GM18511 (cell line): ENCODE results near the gene ABCB9.
"Not testable (repeated sequence)": the region's sequence is repeated elsewhere in the genome, so short reads cannot be mapped to it uniquely, and the experiment has no call there.

ENCODE experiments used
- ATAC-seq: cut with Tn5 transposase; IDR thresholded peaks from one replicate; pipeline ENCODE4 v1.9.1; 2021; ENCODE audit warnings: mild to moderate bottlenecking, moderate library complexity; ENCODE audit not compliant: unreplicated experiment

ABCB9 gene

DNA sequence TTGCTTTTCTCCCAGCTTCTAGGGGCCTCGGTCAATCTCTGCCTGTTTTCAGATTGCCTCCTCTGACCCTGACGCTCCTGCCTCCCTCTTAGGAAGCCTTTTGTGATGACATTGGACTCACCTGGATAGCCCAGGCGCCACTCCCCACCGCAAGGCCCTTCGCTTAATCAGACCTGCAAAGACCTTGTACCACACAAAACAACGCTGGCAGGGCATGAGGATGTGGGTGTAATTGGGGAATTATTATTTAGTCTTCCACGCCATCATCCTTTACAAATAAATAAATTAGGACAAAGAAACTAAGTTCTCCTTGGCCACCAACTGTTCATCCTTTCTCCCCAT lies 62.6 kb downstream of the ABCB9 start:
- ATAC-seq: no peak

DNA sequence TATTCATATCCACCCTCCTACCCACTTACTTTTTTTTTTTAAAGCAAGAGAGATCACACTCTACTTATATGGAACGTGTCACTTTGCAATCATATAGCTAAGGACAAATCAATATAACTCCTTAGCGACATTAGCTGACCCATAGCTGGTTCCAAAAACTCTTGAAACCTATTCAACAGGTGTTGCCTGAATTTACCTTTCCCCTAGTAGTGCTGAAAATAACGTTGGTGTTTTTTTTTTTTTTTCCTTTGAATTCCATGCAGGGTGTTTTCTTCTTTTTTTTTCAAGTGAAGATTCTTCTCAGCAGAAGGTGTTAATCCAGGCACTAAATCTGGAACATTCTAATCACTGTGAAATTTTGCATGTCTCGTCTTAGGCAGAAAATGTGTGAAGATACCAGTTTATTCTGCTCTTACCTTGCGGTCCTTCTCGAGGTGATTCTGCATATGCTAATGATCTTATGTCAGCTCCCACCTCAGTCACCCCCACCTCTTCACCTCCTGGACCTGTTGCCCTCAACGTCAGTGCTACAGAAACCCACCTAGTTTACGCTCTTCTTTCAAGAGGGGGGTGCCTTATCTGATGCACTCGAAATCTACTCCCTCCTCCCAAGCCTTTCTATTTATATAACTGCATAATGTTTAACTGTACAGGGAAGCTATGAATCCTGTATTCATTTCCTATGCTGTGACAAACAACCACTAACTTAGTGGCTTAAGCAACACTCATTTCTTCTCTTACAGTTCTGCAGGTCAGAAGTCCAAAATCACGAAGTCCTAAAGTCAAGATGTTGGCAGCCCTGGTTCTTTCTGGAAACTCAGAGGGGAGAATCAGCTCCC lies 63.2 kb downstream of the ABCB9 start:
- no peak for ATAC-seq

DNA sequence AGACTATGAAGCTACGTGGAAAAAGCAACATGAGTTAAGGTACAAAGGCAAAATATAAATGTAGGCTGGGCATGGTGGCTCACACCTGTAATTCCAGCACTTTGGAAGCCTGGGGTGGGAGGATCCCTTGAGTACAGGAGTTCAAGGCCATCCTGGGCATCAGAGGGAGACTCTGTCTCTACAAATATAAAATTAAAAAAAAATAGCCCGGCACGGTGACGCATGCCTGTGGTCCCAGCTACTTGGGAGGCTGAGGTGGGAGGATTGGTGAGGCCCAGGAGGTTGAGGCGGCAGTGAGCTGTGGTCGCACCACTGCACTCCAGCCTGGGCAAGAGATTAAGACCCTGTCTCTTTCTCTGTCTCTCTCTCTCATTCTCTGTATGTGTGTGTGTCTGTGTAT lies 66.4 kb downstream of the ABCB9 start:
- no peak for ATAC-seq

DNA sequence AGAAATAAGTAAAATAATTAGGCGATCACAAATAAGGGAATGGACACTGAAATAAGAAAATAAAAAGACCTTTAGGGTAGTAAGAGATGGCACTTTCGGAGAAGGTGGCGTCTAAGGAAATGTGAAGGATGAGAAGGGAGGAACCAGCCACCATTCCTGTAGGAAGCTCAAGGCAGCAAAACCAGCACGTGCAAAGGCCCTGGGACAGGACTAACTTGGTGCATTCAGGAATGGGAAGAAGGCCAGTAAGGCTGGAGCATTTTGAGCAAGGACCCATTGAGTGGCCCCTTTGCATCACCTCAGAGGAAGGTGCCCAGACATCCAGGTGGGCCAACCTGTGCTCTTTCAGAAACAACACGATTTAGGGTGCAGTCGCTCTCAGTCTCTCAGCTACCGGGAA lies 69.6 kb downstream of the ABCB9 start:
- ATAC-seq: no peak

DNA sequence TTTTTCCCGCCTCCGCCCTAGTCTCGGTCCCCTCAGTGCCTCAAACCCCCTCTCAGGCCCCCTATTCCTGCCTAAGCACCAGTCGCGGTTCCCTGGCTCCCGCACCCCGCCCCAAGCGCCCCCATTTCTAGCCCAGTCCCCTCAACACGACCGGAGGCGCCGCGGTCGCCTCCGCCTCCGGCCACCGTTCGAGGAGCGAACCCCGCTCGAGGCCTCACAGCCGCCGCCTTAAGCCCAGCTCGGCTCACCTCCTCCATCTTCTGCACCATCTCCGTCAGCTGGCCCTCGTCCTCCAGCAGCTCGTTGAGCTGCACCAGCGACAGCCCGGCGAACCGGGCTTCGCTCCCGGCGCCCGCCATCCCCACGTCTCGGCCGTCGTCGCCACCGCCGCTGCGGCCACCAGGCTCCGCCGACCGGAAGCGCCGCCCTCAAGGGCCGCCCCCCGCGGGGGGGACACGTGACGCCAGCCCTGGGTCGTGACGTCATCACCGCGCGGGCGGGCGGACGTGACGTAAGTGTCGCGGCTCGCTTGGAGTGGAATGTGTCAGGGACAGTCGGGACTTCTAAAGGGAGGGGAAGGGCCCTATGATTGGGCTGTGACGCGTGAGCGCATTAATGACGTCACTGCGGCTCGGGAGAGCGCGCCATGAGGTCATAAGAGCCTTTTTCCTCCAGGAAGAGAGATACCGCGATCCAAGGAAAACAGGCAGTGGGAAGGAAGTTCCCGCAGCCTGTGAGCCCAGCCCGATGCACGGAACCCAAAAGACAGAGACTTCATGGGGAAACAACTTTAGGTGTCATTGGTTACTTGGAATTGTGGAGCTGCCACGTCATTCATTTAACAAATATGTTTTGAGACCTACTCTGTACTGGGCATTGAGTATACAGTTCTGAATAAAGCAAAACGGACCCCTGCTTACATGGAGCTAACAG lies 70.3 kb downstream of the ABCB9 start, which contains the start of gene VPS37B:
TSS of gene VPS37B (minus strand) at position 421 of the 933 bp plus-strand sequence. CDS start at position 359, 62 bp downstream.
- ATAC-seq: peak; percentile 42

DNA sequence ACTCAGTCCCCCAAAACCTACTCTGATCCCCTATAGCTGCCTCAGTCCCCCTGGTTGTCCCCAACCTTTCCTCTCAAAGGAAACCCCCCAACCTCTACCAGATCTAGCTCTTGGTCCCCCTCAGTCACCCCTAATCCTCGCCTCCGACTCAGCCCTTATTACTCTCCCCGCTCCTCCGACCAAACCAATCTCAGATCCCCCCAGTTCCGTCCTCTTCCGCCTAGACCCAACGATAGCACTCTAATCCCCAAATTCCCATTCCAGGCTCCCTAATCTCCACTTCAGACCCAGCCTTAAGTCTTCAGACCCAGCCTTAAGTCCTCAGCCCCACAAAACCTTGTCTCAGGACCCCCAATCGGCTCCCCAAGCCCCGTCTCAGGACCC lies 71.0 kb downstream of the ABCB9 start:
- ATAC-seq: no peak

DNA sequence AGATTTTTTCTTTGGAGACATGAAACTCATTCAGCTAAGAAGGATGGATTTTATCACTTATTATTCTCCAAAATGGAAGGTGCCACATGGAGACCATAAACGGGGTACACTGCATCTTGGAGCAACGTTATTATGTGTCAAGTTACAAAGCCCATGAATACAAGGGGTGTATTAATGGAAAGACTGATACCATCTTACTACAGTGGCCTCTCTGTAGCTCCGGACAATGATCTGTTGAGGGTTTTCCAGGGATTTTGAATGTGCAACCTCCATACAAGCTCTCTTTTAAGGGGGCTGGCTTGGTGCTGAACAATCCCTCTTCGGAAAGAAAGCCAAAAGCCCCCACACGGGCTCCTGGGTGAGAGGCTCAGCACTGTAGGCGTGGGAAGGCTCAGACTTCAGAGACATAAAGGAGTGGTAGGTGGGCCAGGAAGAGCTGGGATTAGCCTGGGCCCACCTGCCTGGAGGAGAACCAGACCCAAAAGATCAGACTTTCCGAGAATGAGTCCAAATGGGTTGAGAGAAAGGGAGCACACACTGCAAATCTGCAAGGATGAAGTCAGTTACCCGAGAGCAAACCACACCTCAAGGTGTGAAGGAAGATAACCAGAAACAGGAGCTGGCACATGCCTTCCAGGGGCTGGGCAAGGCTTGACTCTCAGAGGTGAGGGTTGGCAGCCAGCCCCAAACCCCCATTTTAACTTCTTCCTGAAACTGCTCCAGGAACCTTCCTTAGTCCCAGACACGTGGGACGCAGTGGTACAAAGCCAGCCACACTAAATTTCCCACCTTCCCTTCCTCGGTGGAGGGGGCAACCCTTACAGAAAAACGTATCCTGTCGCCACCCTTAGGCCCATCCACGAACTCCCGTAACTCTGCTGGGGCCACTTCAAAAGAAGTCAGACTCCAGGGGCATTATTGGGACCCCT lies 71.8 kb downstream of the ABCB9 start:
- ATAC-seq: no peak

DNA sequence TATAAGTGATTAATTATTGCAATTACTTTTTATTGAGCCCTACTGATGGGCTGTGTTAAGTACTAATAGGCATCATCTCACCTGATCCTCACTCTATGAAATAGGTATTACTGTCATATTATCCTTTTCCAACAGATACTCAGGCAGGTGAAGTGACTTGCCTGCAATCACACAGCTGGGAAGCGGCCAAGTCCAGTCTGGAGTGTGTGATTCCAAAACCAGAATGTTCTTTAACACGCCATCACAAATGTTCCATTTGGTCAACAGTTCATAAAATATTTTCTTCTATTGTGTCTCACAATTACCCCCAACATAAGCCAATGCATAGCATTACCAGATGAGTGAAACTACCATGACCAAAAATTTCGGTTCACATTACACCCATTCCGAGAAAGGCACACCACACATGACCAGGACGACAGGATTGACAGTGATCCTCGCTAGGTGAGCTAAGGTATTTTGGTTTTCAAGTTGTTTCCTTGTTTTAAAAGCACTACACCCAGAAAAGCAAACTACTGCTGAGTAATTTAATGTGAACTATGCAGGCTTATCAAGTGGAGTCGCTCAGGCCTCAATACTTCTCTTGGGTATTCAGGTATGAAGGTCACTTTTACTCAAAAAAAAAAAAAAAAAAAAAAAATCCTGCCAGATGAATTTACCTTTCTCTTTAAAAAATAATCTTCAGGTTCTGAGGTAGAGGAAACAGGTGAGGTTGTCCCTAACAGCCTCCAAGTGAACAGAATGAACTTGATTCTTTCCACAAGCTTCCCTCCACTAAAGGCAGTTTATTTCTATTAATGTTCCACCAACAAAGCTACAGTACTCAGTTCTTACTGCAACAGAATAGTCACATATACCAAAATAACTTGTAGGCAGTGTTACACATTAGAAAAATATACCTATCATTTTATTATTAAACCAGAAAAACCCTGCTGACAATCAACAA lies 72.8 kb downstream of the ABCB9 start:
- ATAC-seq: no peak

DNA sequence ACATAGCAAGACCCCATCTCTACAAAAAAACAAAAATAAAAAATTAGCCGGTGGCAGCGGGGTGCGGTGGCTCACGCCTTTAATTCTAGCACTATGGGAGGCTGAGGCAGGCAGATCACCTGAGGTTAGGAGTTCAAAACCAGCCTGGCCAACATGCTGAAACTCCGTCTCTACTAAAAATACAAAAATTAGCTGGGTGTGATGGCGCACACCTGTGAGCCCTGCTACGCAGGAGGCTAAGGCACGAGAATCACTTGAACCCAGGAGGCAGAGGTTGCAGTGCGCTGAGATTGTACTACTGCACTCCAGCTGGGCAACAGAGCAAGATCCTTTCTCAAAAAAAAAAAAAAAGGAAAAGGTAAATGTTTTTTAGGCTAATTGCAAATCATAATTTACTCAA lies 73.5 kb downstream of the ABCB9 start:
- not testable (repeated sequence) for ATAC-seq

DNA sequence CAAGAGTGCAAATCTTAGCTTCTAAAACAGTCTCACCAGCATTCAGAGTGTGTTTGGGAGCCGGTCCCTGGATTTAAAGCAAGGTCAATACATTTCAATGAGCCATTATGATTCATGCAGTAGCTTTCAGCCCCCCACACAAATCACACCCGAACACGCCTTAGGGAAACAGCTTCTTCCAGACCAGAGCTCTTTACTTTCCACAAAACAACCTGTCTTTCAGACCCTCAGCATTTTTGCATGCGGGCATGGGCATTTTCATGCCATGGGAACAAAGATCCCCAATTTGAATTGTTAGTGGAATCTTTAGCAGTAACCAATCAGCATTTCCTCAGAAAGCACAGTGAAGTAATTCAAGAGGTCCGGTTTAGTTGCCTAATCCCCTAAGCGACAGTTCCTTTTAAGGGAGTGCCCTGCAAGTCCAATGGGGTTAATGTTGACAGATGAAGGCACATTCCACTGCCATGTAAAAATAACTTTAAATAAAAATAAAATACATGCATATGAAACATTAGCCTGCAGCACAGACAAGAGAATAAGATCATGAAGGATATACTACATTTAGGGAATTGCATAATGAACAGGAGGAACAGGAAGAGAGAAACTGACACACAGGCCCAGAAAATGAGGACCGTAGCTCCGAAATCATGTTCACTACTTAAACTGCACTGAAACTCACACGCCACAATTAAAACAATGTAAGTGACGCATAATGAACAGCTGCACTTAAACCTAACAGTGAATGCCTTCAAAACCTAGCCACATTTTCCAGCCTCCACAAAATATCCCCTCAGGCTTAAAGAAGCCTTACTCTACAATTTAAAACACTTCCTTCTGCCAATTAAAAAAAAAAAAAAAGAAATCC lies 74.4 kb downstream of the ABCB9 start:
- ATAC-seq: no peak

DNA sequence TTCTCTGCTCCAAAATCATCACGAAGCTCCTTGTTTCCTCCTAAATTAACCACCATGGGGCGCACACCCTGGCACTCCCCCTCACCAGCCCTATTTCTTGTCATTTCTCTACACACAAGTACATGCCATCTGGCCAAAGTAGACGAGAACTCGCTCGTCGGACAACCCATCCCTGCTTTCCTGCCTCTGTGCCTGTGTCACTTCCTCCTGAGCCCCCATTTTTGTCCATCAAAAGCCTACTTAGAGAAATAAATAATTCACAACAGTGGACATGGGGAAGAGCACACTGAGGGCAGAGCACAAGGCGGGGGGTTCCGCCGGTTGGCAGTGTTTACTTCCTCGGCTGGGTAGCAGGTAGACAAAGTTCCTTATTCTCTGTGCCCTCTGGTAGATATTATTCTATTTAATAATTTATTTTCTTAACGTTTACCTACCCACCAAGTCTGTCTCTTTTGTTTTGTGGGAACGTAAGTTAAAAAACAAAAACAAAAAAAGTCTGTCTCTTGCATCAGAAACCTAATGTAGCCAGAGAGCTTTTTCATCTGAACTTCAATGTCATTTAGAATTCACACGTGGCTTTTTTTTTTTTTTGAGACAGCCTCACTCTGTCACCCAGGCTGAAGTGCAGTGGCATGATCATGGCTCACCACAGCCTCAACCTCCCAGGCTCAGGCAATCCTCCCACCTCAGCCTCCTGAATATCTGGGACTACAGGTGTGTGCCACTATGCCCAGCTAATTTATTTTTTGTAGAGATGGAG lies 76.3 kb downstream of the ABCB9 start:
- ATAC-seq: no peak

DNA sequence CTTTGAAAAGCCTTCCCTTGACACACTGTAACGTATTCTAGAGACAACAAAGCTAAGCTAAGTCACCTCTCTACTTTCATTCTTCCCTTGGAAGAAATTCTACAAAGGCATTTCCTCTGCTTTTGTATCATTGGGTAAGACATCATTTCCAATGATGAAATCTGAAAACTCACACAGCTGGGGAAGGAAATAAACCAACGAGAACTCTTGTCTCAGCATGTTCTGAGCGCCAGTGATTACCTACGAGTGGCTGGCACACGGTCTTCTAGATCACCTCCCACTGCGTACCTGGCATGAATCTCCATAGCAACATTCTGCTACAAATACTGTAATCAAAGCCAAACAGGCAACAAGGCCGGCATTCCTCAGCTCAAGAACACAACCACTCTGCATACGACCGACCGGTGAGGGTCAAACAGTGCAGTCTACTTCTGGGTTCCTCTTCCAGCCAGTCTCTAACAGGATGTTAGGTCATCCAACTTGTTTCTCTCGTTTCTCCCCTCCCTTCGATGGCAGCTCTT lies 78.0 kb downstream of the ABCB9 start:
- peak; percentile 49 for ATAC-seq

DNA sequence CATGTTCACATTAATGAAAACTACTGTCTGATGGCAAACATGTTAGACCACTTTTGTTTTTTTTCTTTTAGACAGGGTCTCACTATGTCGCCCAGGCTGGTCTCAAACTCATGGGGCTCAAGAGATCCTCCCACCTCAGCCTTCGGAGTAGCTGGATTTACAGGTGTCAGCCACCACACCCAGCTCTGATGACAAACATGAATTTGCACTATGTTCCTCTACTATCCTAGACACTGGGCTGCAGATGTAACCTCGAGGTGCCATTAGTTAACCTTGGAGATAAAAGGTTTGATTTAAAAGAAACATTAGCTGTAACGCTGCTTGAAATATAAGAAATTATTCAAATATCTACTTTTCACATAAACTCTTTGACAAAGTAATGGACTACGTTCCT lies 78.4 kb downstream of the ABCB9 start:
- ATAC-seq: peak; percentile 33

DNA sequence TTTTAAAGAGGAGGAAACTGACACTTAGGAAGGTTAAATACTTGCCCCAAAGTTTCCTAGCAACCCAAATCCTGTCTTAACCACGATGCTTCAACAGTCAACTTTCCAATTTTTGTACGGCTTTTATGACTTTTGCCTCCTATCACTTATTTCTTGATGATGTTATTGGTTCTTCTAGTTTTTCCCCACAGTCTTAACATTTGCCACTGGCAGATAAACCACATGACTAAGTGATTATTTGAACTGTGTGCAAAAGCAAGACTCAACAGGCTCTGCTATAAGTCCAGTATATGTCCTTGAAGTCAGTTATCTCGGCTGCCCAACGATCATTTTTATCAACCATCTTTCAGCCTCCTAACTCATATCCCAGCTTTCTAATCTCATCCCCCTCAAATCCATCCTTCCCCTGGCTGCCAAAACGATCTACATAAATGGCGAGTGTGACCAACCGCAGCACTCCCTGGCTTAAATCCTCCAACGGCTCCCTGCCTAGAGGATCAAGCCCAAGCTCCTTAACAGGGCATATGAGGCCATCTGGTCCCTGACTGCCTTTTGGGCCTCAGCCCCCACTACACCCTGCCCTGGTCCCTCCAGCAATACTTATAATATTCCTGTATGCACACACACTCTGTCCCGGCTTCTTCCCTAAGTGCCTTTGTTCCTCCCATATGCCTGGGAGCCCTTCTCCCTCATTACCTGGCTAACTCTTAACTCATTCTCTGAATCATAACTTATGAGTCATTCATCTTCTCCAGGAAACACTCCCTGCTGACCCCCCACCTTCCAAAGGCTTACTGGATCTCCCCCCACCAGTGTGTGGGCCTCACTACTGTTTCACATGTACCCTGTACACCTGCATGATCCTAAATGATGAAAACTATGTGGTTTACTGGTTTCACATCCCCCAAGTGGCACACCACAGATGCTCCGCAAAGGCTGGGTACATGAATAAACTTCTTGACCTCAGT lies 79.1 kb downstream of the ABCB9 start:
- peak; percentile 91 for ATAC-seq

DNA sequence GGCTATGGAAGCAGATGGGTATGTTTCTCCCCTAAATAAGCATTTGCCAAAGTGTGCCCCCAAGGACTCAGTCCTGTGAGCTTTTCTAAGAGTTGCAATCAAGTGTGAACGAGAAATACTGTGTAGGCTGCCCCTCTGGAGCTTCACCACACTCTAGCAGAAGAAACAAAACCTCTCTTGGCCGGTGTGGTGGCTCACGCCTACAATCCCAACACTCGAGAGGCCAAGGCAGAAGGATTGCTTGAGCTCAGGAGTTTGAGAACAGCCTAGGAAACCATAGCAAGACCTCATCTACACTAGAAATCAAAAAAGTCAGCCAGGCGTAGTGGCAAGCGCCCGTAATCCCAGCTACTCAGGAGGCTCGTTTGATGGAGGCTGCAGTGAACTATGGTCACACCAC lies 80.1 kb downstream of the ABCB9 start:
- ATAC-seq: no peak

DNA sequence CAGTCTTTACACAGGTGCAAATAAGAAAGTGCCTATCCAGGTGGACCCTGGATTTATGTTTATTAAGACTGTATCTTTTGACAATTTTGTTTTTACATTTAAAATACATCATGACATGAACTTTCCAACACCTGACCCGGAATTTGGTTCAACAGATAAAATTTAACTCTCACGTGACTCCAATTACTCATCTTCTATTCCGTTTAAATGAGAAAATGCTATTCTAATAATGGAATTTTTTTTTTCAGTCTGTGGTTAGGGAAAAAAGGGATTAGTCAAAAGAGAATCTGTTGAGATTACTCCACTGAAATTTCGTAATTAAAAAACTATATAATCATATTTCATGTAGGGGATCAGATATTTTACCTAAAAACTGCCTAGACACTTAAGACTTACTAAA lies 81.4 kb downstream of the ABCB9 start:
- ATAC-seq: no peak
